ENCODE measurements around the gene PDE4C. TPM values are rescaled to one million over a fixed set of nuclear protein-coding genes. Genes with fewer than 3 reads are reported as not detected.

Gene PDE4C
- total RNA-seq, 1 donor from 2014 or later = 0.28 TPM

- Histone ChIP-seq H3K4me3 (no peak overlapping the region), H3K9me3 (ENCODE audit: low read depth) (no peaks in the 10 kb centered on the region), H3K79me2 (ENCODE audit: low read depth) (no peaks in the 10 kb centered on the region), H3K9ac (no peak overlapping the region), H3K27me3 (no peaks in the 10 kb centered on the region), H3F3A (ENCODE audit: low read depth) (peaks cover 4% of the 10 kb centered on the region), H3K4me2 (no peak overlapping the region), H3K4me1 (no peaks in the 10 kb centered on the region), H3K27ac (no peak overlapping the region), H4K20me1 (ENCODE audit: low read depth) (peaks cover 23% of the 10 kb centered on the region), H3K36me3 (no peaks in the 10 kb centered on the region), H2AFZ (replicated peaks) (no peak overlapping the region)
- no peaks in the 10 kb centered on the region for H3K4me1 Mint-ChIP-seq
- no peak for TF ChIP-seq EZH2 (IDR thresholded peaks at IDR 0.05)
- no peak for TF ChIP-seq EZH2phosphoT487 (IDR thresholded peaks at IDR 0.05)
- TF ChIP-seq CTCF (IDR thresholded peaks at IDR 0.05) = no peak
- H3K27ac Mint-ChIP-seq = no peak overlapping the region
- no peaks in the 10 kb centered on the region for H3K27me3 Mint-ChIP-seq (ENCODE audit: insufficient read depth, low read depth)
- DNase-seq (ENCODE audit: low spot score) = no peak
- H3K36me3 Mint-ChIP-seq = peaks cover 14% of the 10 kb centered on the region
- H3K4me3 Mint-ChIP-seq = no peak overlapping the region
- no peaks in the 10 kb centered on the region for H3K9me3 Mint-ChIP-seq
These were observed 43.0 kb upstream of the PDE4C start for GRCh38 chr19:18269070-18269723.

- H2AFZ ChIP-seq (replicated peaks) = no peak overlapping the region
- H3K4me2 ChIP-seq = no peak overlapping the region
- Mint-ChIP-seq H3K27ac (no peak overlapping the region), H3K27me3 (ENCODE audit: insufficient read depth, low read depth) (peaks cover 2% of the 10 kb centered on the region), H3K36me3 (peaks cover 14% of the 10 kb centered on the region), H3K4me1 (no peaks in the 10 kb centered on the region), H3K9me3 (no peaks in the 10 kb centered on the region), H3K4me3 (no peak overlapping the region)
- H3K4me3 ChIP-seq = no peak overlapping the region
- DNase-seq (ENCODE audit: low spot score) = no peak
- H3K27ac ChIP-seq = no peak overlapping the region
- no peaks in the 10 kb centered on the region for H3K79me2 ChIP-seq (ENCODE audit: low read depth)
- no peaks in the 10 kb centered on the region for H3K27me3 ChIP-seq
- no peaks in the 10 kb centered on the region for H3K4me1 ChIP-seq
- TF ChIP-seq CTCF (IDR thresholded peaks at IDR 0.05) = no peak
- no peak for TF ChIP-seq EZH2phosphoT487 (IDR thresholded peaks at IDR 0.05)
- TF ChIP-seq EZH2 (IDR thresholded peaks at IDR 0.05) = no peak
- peaks cover 13% of the 10 kb centered on the region for H4K20me1 ChIP-seq (ENCODE audit: low read depth)
- no peak overlapping the region for H3K9ac ChIP-seq
- H3F3A ChIP-seq (ENCODE audit: low read depth) = peaks cover under 1% of the 10 kb centered on the region
- no peaks in the 10 kb centered on the region for H3K36me3 ChIP-seq
- H3K9me3 ChIP-seq (ENCODE audit: low read depth) = no peaks in the 10 kb centered on the region
These were observed 40.8 kb upstream of the PDE4C start for GRCh38 chr19:18266771-18267686.

GRCh38 chr19:18265582-18265981, 39.3 kb upstream of the PDE4C start:
- H3K36me3 ChIP-seq = no peaks in the 10 kb centered on the region
- no peak overlapping the region for H2AFZ ChIP-seq (replicated peaks)
- peaks cover 7% of the 10 kb centered on the region for H3K27me3 Mint-ChIP-seq (ENCODE audit: insufficient read depth, low read depth)
- TF ChIP-seq EZH2 (IDR thresholded peaks at IDR 0.05) (no peak), CTCF (IDR thresholded peaks at IDR 0.05) (no peak), EZH2phosphoT487 (IDR thresholded peaks at IDR 0.05) (no peak)
- no peaks in the 10 kb centered on the region for H3K4me1 Mint-ChIP-seq
- no peak overlapping the region for H3K4me3 ChIP-seq
- H3K9me3 ChIP-seq (ENCODE audit: low read depth) = no peaks in the 10 kb centered on the region
- H3K36me3 Mint-ChIP-seq = peaks cover 14% of the 10 kb centered on the region
- no peak overlapping the region for H3K27ac ChIP-seq
- no peaks in the 10 kb centered on the region for H3K27me3 ChIP-seq
- H3K4me2 ChIP-seq = no peak overlapping the region
- H3K9ac ChIP-seq = no peak overlapping the region
- no peak overlapping the region for H3K27ac Mint-ChIP-seq
- H3K4me1 ChIP-seq = no peaks in the 10 kb centered on the region
- no peaks in the 10 kb centered on the region for H3K79me2 ChIP-seq (ENCODE audit: low read depth)
- H3K9me3 Mint-ChIP-seq = no peaks in the 10 kb centered on the region
- no peak for DNase-seq (ENCODE audit: low spot score)
- no peak overlapping the region for H3K4me3 Mint-ChIP-seq
- no peaks in the 10 kb centered on the region for H3F3A ChIP-seq (ENCODE audit: low read depth)
- H4K20me1 ChIP-seq (ENCODE audit: low read depth) = peaks cover 6% of the 10 kb centered on the region
